Measurements from ENCODE around the gene IARS1.

The IARS1 gene

GRCh38 chr9:92247296-92247695 is 46.2 kb downstream of the IARS1 start:
- in situ Hi-C loops (cut with MboI; ENCODE audit: low sequenced_read_pairs): loop anchor here (5.0 kb wide), 1 partner anchor 35 kb away; no protein-coding TSS in a partner anchor

- in situ Hi-C loops (cut with MboI; ENCODE audit: low sequenced_read_pairs): loop anchor here (5.0 kb wide), 1 partner anchor 37 kb away; no protein-coding TSS in a partner anchor
Measured at GRCh38 chr9:92245005-92245797, 48.3 kb downstream of the IARS1 start.

Measured in HL-60/S4 (cell line).